ENCODE measurements around the gene CADPS.

The CADPS gene

DNA sequence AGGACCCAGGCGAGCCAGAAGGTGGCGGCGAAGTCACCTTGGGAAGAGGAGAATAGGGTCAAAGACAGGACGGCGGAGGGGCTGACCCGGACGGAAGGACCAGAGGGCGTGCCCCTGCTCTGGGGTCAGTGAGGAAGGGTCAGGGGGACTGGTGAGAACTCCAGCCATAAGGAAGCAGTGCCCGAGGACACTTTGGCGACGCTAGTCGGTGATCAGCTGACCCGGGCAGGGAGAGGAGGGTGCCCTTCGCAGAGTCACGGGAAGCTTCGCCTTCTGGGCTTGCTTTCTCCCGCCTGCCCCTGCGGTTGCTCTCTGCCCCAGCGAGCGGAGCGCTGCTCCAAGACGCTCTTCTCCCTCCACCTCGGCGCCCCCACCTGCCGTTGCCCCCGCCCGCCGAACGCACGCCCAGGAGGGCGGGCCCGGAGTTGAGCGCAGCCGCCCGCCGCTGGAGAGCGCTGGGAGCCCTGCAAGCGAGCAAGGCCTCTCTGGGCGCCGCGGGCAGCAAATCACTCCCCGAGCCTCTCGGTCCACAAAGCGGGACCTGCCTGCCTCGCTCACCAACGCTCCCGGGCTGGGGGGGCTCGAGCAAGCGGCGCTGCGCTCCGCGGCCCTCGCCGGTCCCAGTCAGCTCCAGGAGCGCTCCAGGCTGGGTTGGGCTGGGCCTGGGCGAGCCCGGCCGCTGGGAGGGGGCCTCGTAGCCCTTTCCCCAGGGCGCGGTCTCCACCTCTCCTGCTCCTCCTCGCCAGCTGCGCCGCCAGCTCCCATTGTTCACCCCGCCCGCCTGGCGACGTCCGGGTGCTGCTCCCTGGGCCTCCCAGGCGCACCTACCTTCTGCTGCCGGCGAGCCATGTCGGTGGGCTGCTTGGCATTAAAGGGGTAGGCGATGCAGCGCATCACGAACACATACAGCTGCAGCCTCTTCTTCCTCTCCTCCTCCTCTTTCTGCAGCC lies 1.2 kb downstream of the CADPS start:
- no peak for DNase-seq (ENCODE audit: low read depth)

DNA sequence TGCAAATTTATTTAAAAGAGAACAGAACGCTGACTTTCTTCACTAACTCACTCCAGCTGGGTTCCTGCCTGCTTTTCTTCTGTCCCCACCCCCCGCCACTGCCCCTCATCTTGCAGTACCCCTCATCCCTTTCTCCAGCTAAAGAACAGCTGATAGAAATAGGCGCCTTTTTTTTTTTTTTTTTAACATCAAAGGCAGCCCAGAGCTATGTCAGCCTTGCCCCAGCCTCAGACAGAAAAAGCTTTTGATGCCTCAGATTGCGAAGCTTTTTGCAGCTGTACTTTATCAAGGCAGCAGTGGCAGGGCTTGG lies 1.8 kb downstream of the CADPS start:
- no peak for DNase-seq (ENCODE audit: low read depth)

DNA sequence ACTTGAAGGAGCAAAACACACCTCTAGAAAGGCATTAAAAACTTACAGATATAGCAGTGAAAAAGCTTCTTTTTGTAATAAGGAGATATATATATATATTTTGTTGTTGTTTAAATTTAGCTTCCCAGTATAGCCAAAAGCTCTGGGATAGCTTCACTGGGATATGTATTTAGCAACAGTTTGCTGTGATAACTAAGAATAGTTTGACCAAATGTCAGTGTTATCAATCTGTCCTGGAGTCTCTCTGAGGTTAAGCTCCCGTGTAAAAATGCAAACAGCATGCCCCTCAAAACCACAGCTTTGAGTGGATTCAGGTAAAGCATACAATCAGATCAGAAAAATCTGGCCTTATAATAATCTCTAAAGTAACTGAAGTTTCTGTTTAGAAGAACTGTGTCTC lies 2.9 kb downstream of the CADPS start:
- no peak for DNase-seq (ENCODE audit: low read depth)

DNA sequence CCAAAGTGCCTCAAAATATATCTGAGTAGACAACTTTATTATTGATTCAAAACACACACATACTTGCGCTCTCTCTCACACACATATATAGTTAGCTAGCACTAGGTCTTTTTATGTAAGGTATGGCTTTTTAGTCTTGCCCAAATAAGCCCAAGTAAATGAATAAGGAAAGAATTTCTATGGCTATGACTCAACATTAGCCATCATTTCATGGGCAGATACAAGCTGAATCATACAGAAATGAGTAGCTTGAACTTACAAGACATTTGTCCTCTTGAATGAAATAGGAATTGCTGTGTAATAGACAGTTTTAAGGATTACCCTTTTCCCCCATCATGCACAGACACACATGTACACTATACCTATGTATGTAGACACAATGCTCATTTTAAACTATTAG lies 4.9 kb downstream of the CADPS start:
- no peak for DNase-seq (ENCODE audit: low read depth)

DNA sequence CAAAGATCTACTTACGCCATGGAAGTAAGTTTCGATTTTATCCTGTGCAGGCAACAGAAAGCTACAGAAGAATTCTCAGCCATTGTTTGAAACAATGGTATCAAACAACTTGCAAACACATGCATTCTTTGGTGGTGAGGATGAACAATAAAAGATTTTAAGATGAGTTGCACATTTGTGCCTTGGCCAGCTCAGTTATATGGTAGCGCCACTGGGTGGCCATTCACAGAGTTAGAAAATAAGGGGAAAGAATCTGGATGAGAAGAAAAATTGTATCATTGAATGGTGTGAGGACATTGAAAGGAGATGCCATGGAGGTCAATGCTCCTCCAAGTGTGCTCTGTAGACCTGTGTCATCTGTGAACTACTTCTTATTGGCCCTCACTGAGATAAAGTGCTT lies 11.6 kb downstream of the CADPS start:
- DNase-seq (ENCODE audit: low read depth) = no peak

DNA sequence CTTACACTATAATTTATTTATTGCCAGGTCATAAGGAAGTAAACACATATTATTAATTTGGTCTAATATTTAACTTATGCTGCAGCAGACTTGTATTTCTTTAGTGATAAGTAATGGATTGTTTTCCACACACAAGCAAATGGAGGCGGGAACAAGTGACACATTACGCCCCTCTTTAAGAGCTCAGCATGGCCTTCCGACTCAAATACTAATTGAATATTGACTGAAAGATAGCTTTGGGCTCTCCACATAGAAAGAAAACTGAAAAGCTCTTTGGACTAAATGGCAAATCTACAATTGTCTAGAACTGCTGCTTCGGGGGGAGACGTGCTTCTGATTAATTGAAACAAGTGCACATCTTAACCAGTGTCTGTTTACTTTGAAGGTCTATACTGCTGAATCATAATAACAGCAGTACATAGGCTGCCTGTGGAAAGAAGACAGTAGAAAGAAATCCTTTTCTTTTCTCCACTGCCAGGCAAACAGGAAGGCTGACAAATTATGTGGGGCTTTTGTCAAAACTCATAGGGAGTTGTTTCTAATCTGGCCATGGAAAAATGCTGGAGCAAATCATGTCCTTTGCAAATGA lies 15.9 kb downstream of the CADPS start:
- no peak for DNase-seq (ENCODE audit: low read depth)

DNA sequence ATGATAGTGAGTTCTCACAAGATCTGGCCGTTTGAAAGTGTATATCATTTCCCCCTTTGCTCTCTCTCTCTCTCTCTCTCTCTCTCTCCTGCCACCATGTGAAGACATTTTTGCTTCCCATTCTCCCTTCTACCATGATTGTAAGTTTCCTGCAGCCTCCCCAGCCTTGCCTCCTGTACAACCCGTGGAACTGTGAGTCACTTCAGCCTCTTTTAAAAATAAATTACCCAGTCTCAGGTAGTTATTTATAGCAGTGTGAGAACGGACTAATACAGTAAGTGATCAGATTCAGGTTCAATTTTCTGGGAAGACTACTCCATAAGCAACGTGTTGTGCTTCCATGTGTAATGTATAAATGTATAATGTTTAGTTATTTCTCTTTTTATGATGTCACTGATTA lies 29.2 kb downstream of the CADPS start:
- no peak for DNase-seq (ENCODE audit: low read depth)

DNA sequence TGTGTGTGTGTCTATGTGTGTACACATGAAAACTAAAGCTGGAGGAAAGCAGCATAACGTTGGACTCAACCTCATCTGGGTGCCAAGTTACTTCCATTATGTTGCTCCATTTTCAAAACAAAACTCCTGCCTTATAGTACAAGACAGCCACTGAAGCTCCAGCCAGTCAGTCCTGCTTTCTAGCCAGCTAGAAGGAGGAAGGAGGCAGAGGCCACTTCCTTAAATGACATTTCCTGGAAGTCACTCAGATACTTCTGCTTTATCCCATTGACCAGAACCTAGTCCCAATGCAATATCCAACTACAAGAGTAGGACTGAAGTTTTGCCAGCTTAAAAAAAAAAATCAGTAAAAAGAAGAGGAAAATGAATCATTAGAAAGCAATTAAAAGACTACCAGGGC lies 31.7 kb downstream of the CADPS start:
- no peak for DNase-seq (ENCODE audit: low read depth)

DNA sequence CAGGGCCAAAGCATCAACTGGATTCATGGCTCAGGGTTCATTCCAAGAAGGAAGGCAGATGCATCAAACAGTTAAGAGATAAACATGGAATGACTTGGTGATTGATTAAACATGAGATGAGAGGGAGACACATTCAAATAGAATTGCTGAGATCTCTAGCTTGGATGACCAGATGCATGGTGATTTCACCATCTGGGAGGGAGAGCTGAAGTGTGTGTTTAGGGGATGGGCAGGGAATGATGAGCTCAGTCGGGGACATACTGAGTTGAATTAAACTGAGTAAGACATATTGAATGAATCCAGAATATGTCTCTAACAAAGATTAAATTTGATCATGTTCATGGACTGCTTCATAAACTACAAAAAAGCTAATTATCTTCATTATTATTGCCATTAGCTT lies 35.5 kb downstream of the CADPS start:
- no peak for DNase-seq (ENCODE audit: low read depth)

DNA sequence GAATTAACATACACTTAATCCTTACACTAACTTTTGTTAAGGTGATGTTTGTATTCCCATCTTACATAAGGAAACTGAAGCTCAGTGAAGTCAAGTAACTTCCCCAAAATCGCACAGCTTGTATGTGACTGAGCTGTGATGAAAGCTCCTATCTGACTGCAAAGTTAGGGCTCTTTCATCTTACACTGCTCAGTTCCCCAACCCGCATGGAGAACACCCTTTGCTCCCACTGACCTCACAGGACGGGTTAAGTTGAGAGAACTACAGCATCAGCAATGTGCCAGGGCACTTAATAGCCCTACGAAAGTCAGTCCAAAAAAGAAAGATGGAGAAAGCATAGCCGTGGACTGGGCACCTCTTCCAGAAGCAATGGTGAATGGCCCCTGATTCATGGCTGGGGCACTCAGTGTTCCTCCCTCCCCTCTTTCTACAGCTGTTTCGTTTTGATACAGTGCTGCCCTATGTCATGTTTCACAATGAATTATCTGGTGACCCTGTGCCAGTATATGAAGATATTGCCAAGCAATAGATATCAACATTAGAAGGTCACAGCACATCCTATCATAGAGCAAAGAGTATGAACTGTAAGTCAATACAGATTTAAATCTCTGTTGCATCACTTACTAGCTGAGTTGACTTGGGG lies 38.0 kb downstream of the CADPS start:
- no peak for DNase-seq (ENCODE audit: low read depth)

DNA sequence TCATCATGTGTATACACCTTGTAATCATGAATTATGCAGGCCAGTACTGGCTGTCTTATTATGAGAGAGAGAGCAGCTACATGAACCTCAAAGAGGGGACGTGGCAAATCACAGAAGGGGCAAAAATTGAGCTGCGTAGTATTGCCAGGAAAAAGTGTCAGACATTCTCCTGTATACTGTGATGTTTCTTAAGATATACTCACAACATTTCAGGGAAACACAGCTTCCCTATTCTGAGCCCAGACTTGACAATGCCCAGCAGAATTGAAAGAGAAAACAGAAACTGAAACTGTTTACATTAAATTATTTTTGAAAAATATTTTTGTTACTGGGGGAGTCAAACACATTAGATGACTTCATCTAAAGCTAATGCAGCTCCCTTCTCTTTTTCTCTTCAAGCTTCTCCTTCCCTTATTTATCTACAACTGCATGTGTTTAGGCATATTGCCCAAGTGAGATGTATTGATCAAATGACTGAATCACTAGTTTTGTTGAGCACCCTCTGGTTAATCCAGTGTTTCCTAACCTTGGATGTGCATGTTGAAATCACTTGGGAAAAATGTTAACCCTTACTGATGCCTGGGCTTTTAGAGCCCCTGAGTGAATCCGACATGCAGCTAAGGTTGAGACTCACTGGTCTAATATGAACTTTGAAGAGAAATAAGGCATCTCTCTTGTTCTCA lies 39.5 kb downstream of the CADPS start:
- no peak for DNase-seq (ENCODE audit: low read depth)

DNA sequence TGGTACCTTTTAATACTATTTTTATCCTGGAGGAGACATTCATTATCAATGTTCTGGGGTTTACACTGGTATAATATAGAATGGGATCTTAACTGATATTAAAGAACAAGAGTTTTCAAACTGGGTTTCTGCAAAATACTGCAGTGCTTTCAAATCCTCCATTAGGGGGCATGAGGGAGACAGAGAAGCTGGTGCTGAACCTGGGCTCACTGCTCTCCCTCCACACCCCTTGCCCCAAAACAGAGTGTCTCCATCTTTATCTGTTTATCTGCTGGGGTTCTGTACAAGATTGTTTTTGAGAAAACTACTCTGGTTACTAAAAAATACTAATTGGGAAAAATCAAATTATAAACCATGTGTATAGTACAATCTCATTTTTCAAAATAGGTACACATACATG lies 41.7 kb downstream of the CADPS start:
- DNase-seq (ENCODE audit: low read depth) = no peak

DNA sequence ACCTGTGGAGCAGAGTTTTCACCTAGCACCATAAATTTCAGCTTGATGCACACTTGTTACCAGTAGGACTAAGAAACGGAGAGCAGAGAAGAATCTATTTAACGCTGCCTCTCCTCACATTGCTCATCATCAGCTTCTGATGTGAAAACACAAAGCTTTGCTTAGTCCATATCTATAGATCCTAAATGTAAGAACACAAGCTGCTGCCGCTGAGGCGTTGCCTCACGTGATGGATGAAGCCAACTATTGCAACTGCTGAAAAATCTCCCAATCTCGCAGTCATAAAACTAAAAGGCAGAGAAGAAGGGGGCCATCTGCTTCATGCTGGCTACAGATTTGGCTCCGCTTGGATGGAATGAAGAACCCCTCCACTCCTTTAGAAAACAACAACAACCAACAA lies 42.7 kb downstream of the CADPS start:
- DNase-seq (ENCODE audit: low read depth) = no peak

DNA sequence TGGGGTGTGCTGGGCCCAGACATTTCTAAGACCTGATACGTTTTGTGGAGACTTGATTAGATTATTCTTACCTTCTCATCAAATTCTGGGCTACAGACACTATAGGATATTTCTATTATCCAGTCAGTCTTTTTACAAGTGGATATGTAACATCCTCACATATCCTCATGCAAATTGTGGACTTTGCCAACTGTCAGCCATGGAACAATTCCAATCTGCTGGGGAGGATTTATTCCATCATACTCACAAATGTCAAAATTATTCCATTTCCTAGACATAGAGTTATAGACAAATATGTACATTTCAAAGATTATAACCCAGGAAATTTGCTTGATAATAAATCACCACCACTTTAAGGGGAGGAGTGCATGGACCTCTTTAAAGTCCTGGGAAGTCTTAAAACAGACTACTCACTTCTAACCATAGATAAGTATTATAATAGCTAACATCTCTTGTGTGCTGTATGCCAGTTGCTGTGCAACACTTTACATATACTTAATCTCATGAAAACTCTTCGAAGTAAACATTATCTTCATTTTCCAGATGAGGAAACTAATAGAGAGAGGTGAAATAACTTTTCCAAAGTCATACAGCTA lies 44.4 kb downstream of the CADPS start:
- no peak for DNase-seq (ENCODE audit: low read depth)

DNA sequence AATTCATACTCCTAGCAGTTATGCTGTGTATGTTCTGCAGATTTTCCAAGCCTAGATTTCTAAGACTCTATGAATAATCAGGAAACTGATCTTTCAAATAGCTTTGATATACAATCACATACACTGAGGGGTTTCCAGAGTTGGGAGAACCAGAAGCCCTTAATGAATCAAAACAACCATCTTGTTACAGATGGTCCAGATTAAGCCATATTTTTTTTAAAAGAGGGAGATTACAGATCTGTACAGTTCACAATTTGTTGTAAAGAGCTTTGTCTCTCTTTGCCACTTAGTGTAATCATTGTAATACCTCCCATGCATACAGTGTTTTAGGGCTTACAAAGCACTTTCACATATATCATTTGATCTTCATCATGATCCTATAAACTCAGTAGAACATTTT lies 47.7 kb downstream of the CADPS start:
- DNase-seq (ENCODE audit: low read depth) = no peak

DNA sequence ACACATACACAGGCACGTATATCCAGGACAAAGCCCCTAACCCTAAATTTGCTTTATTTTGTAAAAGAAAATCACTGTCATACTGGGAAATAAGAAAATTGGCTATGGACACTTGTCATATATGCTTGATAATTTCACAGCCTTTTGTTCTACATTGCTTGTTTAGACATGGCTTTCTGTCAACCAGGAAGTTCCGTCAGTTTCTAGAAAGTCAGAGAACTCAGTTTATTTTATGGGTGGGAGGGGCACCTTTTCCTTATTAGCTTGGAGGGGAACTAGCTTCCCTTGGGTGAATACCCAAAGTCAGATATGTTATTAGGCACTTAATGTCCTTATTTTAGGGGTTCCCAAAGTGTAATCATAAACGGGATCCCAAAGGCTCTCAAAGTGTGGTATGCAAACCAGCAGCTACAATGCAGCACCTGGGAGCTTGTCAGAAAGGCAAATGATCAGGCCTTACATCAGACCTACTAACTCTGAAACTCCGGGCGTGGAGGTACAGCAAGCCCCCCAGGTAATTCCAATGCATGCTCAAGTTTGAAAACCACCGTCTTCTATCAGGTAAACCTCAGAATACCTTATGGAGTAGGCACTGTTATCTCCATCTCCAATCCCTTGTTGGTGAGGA lies 50.1 kb downstream of the CADPS start:
- no peak for DNase-seq (ENCODE audit: low read depth)

DNA sequence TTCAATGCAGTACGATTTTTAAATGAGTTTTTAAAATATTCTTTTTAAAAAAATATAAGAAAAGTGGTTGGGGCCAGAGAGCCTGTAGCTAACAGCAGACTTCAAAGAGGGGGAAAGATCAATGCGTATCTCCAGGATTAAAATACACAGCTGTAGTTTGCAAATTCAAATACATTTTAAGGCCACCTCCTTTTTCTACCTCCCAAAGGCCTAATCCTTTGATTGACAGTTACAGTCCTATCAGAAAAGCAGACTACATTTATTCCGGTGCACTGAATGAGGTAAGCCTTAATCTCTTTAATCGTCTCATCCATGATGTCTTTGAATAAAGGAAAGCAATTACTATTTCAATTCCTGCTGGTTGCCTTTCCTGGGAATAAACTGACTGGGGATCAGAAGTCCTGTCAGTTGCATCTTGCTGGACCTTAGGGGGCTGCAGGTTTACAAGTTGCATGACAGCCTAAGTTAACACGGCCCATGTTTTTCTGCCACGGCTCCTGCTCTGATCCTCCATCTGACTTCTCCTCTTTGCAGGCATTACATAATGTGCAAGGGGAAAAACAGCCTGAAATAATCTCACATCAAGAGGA lies 51.7 kb downstream of the CADPS start:
- no peak for DNase-seq (ENCODE audit: low read depth)

DNA sequence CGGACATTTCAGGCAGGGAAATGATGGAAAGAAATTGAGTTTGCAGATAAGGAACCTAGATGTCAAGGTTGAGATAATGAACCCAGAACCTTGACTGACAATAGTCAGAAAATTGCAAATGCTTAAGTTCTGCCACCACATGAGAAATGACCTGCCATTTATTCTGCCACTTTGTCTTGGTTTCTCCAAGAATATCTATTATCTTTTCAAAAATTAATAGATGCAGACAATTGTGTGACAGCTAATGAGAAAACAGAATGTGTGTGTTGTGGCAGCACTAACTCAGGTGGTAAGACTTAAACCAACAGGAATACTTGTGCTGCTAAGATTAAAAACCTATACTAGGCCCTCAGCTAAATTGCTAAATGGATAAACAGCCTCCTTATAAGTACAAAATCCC lies 52.3 kb downstream of the CADPS start:
- DNase-seq (ENCODE audit: low read depth) = no peak

DNA sequence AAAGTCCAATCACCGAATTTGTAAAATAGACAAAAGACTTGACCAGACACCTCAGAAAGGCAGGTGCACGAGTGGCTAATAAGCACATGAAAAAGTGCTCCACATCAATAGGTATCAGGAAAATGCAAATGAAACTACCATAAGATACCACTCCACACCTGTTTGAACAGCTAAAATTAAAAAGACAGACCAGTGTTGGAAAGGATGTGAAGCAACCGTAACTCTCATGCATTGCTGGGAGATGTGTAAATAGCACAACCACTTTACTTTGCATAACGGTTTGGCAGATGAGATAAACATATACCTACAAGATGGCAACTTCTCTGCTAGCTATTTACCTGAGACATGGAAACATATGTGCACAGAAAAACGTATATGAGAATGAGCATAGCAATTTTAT lies 56.9 kb downstream of the CADPS start:
- DNase-seq (ENCODE audit: low read depth) = no peak

DNA sequence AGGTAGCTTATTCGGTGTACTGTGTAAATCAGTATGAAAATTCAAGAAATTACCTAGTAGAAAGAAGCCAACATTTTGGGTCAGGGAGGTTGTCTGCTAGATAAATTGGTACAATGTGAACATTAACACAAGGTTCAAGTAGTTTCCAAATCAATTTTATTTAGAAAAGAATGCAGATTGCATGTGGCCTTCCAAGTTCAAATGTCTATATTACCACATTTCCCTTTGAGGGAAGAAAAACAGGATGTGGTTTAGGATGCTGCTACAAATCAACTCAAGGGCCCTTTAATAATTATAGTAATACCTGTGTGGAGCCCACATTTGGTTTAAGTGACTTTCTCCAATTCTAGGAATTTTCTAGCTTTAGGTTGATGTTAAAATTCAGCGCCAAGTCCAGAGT lies 57.5 kb downstream of the CADPS start:
- DNase-seq (ENCODE audit: low read depth) = no peak

DNA sequence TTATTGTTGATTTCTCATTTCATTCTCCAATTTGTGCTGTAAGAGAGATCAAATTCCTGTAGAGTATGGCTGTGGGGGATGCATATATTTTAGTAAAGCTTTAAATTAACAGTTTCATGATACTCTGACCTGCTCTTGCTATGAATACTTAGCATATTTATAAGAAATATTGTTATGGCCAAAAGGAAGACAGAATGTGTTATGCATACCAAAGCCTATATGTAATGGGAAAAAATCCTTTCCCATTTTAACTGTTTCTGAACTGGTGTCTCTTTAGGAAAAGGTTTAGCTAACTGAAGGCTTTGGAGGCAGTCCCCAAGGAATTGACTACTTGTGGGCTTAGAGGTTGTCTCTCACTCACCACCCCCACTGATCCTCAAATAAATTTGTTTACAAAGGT lies 59.2 kb downstream of the CADPS start:
- no peak for DNase-seq (ENCODE audit: low read depth)

DNA sequence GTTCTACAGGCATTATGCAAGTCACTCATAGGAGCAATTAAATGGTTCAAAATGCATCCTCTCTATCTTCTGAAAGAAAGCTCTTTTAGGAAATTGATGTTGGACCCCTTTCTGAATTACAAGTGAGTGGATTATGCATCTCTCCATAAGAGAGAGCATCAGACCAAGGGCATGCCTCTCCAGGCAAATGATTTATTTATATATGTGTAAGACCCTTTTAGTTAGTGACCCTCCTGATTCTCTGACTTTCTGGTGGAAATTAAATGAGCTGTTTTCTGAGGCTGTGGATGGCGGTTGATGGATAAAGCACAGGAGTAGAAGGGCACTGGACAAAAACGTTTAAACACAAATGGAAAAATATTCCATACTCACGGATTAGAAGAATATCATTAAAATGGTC lies 62.6 kb downstream of the CADPS start:
- no peak for DNase-seq (ENCODE audit: low read depth)

Measured in activated T-helper 9 cell treated with anti-CD3 and anti-CD28 coated beads, Interleukin-2, amount 50 U/mL, for 16 hours (primary cell).